Measurements from ENCODE around the gene ADAMTS9. TPM values are rescaled to one million over a fixed set of nuclear protein-coding genes. Genes with fewer than 3 reads are reported as not detected.

ADAMTS9 gene
- total and polyA plus RNA-seq, 10 donors: 9.1 to 112 (median 34.8) TPM

GRCh38 chr3:64677961-64678716 is 9.7 kb downstream of the ADAMTS9 start:
- TF ChIP-seq CTCF (IDR thresholded peaks at IDR 0.05 in 8 of 11, conservative IDR thresholded peaks at IDR 0.05 in 3 of 11) (no peak), POLR2AphosphoS5 (IDR thresholded peaks at IDR 0.05) (no peak), POLR2A (IDR thresholded peaks at IDR 0.05) (no peak)
- 58 to 78% (median 62%) methylated on average over 2 of the region's 2 CpGs for WGBS, 5 donors
- no peak for DNase-seq
- no peaks in the 10 kb centered on the region for H3K9me3 ChIP-seq
- H3K27me3 ChIP-seq (replicated peaks in 1 of 7): no peaks in the 10 kb centered on the region
- H3K36me3 ChIP-seq: peaks cover 0 to 27% (median 0%) of the 10 kb centered on the region in 6 donors
- H3K4me1 ChIP-seq: peaks cover 0 to 26% (median 7%) of the 10 kb centered on the region in 6 donors
- no peak overlapping the region for H3K27ac ChIP-seq
- no peak overlapping the region for H3K4me3 ChIP-seq
- intact Hi-C loops (cut with DNase I; ENCODE audit: low total_unique reads): no loop called here

GRCh38 chr3:64676831-64677230 is 11.0 kb downstream of the ADAMTS9 start:
- H3K27me3 ChIP-seq (replicated peaks in 1 of 7): no peaks in the 10 kb centered on the region
- 44 to 82% (median 79%) methylated on average over 2 of the region's 2 CpGs for WGBS, 5 donors

GRCh38 chr3:64675687-64676247 is 12.0 kb downstream of the ADAMTS9 start:
- Histone ChIP-seq H3K27ac (no peak overlapping the region), H3K27me3 (replicated peaks in 1 of 7) (no peaks in the 10 kb centered on the region), H3K4me1 (peaks cover 0 to 26% (median 7%) of the 10 kb centered on the region in 6 donors), H3K4me3 (no peak overlapping the region), H3K36me3 (peaks cover 0 to 22% (median 0%) of the 10 kb centered on the region in 6 donors), H3K9me3 (no peaks in the 10 kb centered on the region)
- 93 to 100% (median 100%) methylated on average over 1 of the region's 1 CpG for WGBS, 5 donors
- intact Hi-C loops (cut with DNase I; ENCODE audit: low total_unique reads): no loop called here
- TF ChIP-seq CTCF (IDR thresholded peaks at IDR 0.05 in 8 of 11, conservative IDR thresholded peaks at IDR 0.05 in 3 of 11): no peak
- no peak for TF ChIP-seq POLR2AphosphoS5 (IDR thresholded peaks at IDR 0.05)
- TF ChIP-seq POLR2A (IDR thresholded peaks at IDR 0.05): no peak
- DNase-seq: no peak

More at GRCh38 chr3:64676831-64677230, 11.0 kb downstream of the ADAMTS9 start:
- intact Hi-C loops (cut with DNase I; ENCODE audit: low total_unique reads): no loop called here
- no peak for DNase-seq
- Histone ChIP-seq H3K4me3 (no peak overlapping the region), H3K36me3 (peaks cover 0 to 27% (median 0%) of the 10 kb centered on the region in 6 donors), H3K9me3 (no peaks in the 10 kb centered on the region), H3K27ac (peak overlapping the region in 6 of 8 donors; percentile 29 to 64 (median 33)), H3K4me1 (peaks cover 0 to 26% (median 7%) of the 10 kb centered on the region in 6 donors)
- TF ChIP-seq CTCF (IDR thresholded peaks at IDR 0.05 in 8 of 11, conservative IDR thresholded peaks at IDR 0.05 in 3 of 11) (no peak), POLR2AphosphoS5 (IDR thresholded peaks at IDR 0.05) (peak in 1 of 3 donors; percentile 27), POLR2A (IDR thresholded peaks at IDR 0.05) (no peak)

- H3K4me1 ChIP-seq: peaks cover 0 to 26% (median 7%) of the 10 kb centered on the region in 6 donors
- 79 to 88% (median 85%) methylated on average over 4 of the region's 4 CpGs for WGBS, 5 donors
- no peak overlapping the region for H3K27ac ChIP-seq
- TF ChIP-seq POLR2A (IDR thresholded peaks at IDR 0.05): no peak
- TF ChIP-seq CTCF (IDR thresholded peaks at IDR 0.05 in 8 of 11, conservative IDR thresholded peaks at IDR 0.05 in 3 of 11): no peak
- no peak for TF ChIP-seq POLR2AphosphoS5 (IDR thresholded peaks at IDR 0.05)
- intact Hi-C loops (cut with DNase I; ENCODE audit: low total_unique reads): no loop called here
- H3K36me3 ChIP-seq: peaks cover 0 to 12% (median 0%) of the 10 kb centered on the region in 6 donors
- no peaks in the 10 kb centered on the region for H3K9me3 ChIP-seq
- H3K4me3 ChIP-seq: no peak overlapping the region
- no peak for DNase-seq
- no peaks in the 10 kb centered on the region for H3K27me3 ChIP-seq (replicated peaks in 1 of 7)
Observed at GRCh38 chr3:64674591-64675076, 13.2 kb downstream of the ADAMTS9 start.
